Ecto neural progenitor cell (in vitro differentiated cells): ENCODE results near the gene KCNH1.

ENCODE experiments used
- DNase-seq: peaks from one replicate; pipeline ENCODE4 v3.0.0-alpha.2; 2018; ENCODE audit warnings: low spot score

KCNH1 gene

DNA sequence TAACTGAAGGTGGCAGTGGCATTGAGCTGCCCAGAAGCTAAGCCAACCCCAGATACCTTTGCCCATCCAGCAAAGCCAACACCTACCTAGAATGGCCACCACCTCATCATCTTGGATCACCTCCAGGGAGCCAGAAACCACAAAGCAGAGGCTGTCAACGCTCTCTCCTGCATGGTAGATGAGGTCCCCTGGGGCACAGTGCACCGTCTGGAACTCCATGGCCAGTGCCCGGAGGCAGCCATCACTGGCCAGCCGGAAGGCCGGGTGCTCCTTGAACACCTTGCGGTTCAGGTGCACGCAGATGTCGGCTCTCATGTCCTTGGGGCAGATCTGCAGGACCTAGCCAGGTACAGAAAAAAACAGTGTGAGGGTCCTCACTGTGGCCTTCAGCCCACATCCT lies 336.5 kb downstream of the KCNH1 start:
- no peak for DNase-seq

DNA sequence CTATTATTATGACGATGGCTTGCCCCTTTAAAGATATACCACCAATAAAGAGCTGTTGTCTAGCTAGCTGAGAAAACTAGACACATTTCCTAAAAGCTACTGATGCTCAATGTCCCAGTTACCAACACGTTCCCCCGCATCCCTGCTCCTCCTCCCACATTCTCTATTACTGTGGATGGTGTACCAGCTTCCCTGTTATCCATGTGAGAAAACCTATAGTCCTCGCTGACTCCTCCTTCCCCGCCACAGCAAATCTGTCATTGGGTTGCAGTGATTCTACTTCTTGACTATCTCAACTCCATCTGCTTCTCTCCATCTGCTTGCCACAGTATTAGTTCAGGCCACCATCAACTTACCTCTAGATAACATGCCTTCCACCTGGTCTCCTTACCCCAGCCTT lies 337.5 kb downstream of the KCNH1 start:
- no peak for DNase-seq

- no peak for DNase-seq
These were observed 339.5 kb downstream of the KCNH1 start for GRCh38 chr1:210794445-210794844.

GRCh38 chr1:210792250-210793102 lies 341.5 kb downstream of the KCNH1 start:
- DNase-seq: no peak

GRCh38 chr1:210790196-210790595 lies 343.8 kb downstream of the KCNH1 start:
- no peak for DNase-seq

GRCh38 chr1:210787800-210788199 lies 346.1 kb downstream of the KCNH1 start:
- DNase-seq: no peak

DNA sequence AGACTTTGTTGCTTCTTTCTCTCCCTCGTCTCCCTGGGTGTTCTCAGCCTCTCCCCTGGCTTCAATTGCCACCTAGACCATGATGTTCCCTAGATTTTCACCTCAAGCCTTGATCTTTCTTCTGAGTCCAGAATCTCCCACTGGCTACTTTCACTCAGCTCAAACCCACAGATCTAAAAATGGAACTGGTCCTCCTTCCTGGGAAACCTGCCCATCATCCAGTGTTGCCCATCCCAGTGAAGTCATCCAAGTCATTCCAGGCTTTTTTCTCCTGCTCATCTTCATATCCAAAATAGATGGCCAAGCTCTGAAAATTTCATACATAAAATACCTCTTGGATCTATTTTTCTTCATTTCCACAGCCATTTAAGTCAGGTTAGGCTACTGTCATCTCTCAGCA lies 347.4 kb downstream of the KCNH1 start:
- DNase-seq: no peak

DNA sequence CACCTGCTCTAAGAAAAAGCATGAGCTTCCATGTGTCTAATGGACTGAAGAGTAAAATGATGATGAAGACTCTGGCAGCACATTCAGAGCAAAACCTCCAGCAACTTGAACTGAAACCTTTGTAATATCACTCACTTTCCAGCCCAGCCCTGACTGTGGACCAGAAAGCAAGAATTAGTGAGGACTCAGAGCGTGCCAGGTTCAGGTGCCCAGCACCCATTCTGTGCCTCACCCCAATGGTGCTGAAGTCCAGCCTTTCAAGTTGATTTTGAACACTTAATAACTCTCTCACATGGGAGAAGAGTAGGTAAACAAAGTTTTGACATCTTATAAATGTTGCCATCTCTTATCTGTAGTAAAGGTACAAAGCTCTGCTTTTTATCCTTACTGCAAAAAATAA lies 350.0 kb downstream of the KCNH1 start:
- no peak for DNase-seq

DNA sequence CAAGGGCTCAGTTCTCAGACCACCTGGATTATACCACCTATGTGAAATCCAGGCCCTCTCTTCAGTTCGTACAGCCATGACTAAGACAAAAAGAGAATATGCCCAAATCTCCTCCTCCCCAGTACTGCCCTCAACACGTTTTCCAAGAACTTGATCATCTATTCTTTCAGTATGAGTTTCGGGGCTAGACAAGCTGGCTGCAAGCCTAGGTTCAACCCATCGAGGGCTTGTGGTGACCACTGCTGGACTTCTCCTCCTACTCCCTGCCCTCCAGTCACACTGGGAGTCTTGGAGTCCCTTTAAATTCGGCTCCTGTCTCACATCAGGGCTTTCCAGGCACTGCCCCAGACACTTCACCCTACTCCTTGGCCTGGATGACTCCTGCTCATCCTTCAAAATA lies 352.3 kb downstream of the KCNH1 start:
- no peak for DNase-seq

DNA sequence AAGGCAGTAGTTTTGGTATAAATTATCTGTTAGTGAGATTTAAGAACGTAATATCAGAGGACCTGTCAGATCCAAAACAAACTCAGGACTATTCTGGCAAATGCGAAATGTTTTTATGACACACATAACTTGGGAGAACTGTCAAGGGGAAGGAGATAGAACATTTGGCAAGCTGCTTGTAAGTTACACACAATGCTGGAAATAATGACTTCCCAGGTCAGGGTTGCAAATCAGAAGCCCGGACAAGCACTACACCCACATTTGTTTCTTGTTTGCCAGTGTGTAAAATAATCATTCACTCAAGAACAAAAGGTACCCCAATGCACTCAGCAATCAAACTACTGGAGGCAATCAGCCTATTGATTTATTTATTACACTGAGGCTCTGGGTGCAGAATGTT lies 354.7 kb downstream of the KCNH1 start:
- DNase-seq: no peak

GRCh38 chr1:210777914-210778313 lies 356.0 kb downstream of the KCNH1 start:
- DNase-seq: no peak

- DNase-seq: no peak
These were observed 357.2 kb downstream of the KCNH1 start for GRCh38 chr1:210776712-210777111.

GRCh38 chr1:210775289-210775688 lies 358.7 kb downstream of the KCNH1 start:
- DNase-seq: no peak

DNA sequence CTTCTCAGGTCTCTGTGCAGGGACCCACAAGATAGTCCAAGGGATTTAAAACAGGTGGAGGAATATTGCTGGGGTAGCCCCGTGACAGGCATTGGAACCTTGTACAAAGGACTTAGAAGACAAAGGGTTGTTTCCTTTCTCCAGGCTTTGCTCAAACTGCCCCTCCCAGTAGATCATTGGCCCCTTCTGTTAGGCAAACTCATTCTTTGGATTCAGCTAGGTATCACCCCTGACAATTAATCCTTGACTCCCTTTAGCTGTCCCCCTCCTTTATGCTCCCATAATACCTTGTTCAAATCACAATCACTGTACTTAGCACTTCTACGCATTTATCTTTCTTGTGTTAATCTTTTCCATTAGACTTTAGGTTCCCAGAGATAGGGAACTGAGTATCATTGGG lies 360.5 kb downstream of the KCNH1 start:
- DNase-seq: no peak

DNA sequence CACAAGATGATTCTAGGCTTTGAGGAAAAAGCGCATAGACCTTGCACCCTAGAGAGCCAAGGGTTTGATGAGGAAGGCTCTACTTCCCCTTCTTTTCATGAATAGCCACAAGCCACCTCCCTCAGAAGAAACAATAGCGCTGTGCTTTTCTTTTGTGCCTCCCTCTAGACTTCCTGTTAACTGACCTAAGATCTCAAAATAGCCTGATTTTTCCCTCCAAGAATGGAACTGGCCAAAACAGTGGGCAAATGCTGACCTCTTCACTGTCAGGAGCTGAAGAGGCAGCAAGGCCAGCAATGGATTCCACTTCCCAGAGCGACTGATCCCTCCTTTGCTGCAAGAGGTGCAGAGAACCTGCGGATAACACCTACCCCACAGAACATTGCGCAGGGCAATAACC lies 362.8 kb downstream of the KCNH1 start:
- no peak for DNase-seq

GRCh38 chr1:210770396-210770984 lies 363.5 kb downstream of the KCNH1 start:
- DNase-seq: no peak

DNA sequence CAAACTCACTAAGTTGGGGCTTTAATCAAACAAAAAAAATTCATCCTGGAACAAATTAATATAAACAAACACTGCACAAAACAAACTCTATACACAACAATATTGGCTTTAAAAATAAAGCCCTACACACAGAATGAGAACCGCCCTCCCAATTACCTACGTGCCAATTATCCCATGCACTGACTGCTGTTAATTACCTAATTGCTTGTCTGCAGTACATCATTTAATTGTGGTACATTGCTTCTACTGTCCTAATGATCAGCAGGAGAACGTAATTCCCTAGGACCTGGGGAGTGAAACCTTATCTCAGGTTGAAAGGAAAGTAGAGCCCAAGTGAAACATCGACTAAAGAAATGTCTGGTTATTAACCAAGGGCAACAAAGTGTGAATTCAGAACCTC lies 364.5 kb downstream of the KCNH1 start:
- DNase-seq: no peak

DNA sequence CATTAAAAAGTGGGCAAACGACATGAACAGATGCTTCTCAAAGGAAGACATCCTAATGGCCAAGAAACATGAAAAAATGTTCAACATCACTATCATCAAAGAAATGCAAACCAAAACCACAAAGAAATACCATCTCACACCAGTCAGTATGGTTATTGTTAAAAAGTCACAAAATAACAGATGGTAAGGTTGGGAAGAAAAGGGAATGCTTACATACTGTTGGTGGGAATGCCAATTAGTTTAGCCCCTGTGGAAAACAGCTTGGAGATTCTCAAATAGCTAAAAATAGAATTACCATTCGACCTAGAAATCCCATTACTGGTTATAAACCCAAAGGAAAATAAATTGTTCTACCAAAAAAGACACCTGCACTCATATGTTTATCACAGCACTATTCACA lies 369.4 kb downstream of the KCNH1 start:
- no peak for DNase-seq

GRCh38 chr1:210758761-210759160 lies 375.2 kb downstream of the KCNH1 start:
- DNase-seq: no peak

DNA sequence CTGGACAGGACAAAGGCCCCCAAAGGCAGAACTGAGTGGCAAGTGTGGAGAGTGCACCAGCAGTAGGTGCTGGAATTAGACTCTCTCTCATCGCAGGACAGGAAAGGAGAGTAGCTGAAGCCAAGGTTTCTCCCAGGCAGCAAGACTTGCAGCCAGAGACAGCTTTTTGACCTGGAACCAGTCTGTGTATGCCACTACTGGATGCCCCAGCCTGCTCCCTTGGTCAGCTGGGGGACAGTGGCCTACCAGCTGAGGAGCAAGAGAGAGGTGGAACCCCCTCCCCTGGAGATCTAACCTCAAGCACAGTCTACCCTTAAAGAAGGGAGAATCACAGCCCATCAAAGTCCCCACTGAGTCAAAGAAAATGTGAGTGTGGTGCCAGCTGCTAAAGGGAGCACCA lies 375.7 kb downstream of the KCNH1 start:
- no peak for DNase-seq

GRCh38 chr1:210757677-210758076 lies 376.3 kb downstream of the KCNH1 start:
- no peak for DNase-seq

DNA sequence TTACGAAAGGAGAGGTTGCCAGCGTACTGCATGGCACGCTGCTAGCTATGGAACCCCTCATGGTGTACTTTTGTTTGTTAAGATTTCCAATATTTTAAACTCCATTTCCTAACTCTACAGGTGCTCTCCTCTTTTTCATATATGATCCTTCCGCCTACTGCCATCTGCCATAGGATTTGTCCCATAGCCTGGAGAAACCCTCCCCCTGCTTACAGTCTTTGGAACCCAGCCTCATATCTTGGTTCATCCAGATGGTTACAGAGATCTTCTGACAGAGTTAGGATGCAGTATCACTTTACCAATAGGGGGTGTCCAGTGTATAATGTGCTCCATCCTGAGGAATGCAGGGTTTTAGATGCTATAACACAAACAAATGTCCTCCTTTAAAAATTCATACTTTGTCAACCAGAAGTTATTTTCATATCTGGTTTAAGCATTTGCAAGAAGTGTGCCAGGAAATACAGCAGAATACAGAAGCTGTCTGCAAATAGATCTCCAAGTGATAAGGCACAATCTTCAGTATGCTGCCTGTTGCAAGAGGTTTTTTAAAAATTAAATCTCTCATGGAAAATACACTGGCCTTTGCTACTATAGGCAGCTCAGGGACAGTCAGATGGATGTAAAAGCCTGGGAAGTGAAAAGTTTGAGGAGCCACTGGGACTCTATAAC lies 377.8 kb downstream of the KCNH1 start:
- DNase-seq: no peak
